ENCODE results near the gene CXADR.

The CXADR gene

DNA sequence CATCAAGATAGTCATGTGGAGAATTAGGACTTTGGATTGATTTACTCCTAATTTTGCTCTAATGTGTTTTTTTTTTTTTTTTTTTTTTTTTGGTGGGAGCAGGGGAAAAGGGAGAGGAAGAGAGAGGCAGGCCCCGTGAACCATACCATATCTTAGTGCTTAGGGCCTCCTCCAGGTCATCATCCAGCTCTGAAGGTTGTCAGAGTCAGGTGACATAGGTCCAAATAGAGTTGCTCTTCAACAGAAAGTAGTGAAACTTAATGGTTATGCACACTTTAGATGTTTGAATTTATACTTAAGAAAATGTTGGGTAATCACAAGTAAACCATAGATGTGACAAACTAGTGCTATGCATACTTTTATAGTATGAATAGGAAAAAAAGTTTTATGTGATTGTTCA is 32.2 kb downstream of the CXADR start:
- TF ChIP-seq ZFX (IDR thresholded peaks at IDR 0.05; ENCODE audit: borderline replicate concordance) = no peak
- TF ChIP-seq, protein P1, sequence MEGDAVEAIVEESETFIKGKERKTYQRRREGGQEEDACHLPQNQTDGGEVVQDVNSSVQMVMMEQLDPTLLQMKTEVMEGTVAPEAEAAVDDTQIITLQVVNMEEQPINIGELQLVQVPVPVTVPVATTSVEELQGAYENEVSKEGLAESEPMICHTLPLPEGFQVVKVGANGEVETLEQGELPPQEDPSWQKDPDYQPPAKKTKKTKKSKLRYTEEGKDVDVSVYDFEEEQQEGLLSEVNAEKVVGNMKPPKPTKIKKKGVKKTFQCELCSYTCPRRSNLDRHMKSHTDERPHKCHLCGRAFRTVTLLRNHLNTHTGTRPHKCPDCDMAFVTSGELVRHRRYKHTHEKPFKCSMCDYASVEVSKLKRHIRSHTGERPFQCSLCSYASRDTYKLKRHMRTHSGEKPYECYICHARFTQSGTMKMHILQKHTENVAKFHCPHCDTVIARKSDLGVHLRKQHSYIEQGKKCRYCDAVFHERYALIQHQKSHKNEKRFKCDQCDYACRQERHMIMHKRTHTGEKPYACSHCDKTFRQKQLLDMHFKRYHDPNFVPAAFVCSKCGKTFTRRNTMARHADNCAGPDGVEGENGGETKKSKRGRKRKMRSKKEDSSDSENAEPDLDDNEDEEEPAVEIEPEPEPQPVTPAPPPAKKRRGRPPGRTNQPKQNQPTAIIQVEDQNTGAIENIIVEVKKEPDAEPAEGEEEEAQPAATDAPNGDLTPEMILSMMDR (IDR thresholded peaks at IDR 0.05) = no peak
- no peak overlapping the region for H3K27ac ChIP-seq

DNA sequence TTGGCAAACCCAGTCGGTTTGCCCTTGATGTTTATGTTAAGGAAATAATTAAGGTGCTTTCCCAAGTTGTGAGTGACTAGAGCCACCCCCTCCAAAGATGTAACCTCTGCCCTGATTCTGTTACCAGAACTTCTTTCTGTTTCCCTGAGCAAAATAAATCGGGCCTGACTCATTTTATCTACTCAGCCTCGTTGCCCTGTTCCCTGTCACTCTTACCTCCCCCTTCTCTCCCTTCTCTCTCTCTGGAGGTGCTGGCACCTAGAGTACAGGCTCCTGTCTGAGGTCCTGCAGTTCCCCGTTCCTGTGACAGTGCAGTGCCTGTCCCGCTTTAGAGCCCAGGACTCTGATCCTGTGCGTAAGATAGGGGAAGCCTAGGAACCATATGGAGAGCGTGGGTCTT is 35.4 kb downstream of the CXADR start:
- TF ChIP-seq, protein P1 (IDR thresholded peaks at IDR 0.05) = no peak
- no peak for TF ChIP-seq ZFX (IDR thresholded peaks at IDR 0.05; ENCODE audit: borderline replicate concordance)
- H3K27ac ChIP-seq = no peak overlapping the region

DNA sequence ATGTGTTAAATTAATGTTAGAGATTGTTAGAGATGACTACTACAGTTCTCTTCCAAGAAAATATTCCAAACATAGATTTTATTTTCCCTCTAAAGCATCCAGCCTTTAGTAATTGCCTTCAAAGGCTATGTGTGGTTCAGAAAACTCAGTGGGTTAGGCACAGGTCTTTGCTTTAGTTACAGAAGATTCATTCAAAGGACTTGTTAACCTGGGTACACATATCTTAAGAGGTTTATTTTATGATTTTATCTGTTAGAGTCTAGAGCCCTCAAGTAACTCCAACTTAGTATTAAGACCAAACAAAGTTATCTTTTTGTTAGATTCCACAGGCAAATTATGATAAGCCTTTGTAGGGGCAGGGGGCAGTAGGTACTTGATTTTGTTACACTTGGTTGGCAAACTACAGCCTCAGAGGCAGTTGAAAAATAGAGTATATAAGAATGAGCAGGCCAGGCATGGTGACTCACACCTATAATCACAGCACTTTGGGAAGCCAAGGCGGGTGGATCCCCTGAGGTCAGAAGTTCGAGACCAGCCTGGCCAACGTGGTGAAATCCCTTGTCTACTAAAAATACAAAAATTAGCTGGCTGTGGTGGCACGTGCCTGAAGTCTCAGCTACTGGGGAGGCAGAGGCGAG is 37.9 kb downstream of the CXADR start:
- TF ChIP-seq, protein P1 (IDR thresholded peaks at IDR 0.05) = no peak
- TF ChIP-seq ZFX (IDR thresholded peaks at IDR 0.05; ENCODE audit: borderline replicate concordance) = no peak
- H3K27ac ChIP-seq = no peak overlapping the region

DNA sequence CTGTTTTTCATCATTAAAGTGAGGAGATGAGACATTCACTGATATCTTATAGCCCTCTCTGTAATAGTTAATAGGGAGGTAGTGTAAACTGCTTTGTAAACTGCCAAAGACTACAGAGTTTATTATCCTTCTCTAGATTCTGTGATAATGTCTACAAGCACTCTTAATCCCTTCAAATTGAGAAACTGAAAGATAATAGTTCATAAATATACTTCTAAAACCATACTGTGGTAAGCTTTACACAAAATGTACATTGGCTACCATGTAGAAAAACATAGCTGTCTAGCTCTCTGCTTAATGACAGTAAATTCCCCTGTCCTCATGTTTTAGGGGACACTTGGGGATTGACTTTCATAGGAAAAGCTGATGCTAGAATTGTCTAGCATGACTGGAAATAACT is 39.6 kb downstream of the CXADR start:
- no peak for TF ChIP-seq ZFX (IDR thresholded peaks at IDR 0.05; ENCODE audit: borderline replicate concordance)
- TF ChIP-seq, protein P1 (IDR thresholded peaks at IDR 0.05) = no peak
- H3K27ac ChIP-seq = no peak overlapping the region

DNA sequence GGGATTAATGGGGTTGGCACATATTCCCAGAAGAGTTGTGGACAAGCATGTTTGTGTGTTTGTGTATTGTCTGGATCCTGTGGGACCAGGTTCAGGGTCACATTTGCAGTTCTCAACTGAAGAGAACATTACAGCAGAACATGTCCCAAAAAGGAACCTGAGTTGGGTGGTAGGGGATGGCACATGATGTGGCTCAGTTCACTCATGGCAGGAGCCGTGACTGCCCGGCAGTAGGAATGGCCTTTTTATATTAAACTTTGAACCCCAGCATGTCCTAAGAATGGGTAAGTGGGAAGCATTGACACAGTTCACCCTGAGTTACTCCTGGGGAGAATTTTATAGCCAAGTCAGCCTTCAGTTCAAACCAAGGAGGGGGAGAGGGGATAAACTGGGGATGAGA is 41.3 kb downstream of the CXADR start:
- no peak overlapping the region for H3K27ac ChIP-seq
- TF ChIP-seq, protein P1 (IDR thresholded peaks at IDR 0.05) = no peak
- TF ChIP-seq ZFX (IDR thresholded peaks at IDR 0.05; ENCODE audit: borderline replicate concordance) = no peak

DNA sequence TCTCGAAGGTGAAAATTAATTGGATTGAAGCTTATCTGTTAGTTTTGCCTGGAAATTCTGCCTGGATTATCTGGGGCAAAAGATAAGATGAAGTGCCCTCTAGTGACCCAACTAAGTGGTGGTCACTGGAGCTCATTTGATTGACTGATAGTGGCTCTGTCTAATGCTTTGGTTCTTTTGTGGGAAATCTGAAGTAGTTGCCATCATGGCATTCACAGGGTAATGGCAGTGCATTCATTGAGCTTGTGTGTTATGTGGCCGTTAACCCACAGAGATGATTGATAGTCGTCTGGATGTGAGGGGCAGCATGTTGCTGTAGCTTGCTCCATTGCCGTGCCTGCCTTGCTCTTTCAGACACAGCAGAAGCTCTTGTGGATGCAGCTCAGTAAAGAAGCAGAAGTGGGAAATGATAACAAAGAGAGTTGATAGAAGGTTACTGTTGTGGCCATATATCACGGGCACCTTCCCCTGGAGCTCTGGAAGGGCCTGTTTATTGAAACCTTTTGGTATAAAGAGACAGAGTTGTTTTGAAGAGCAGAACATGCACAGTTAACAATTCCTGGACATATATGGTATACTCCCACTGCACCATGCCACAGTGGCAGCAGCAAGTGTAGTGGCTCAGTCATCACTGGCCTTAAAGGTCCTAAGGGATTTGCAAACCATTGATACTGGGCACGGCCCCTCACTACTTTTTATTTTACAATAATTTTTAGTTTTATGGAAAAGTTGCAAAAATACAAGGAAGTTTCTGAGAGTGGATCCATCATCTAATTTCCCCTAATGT is 42.0 kb downstream of the CXADR start:
- H3K27ac ChIP-seq = no peak overlapping the region
- no peak for TF ChIP-seq ZFX (IDR thresholded peaks at IDR 0.05; ENCODE audit: borderline replicate concordance)
- TF ChIP-seq, protein P1 (IDR thresholded peaks at IDR 0.05) = peak; percentile 53

DNA sequence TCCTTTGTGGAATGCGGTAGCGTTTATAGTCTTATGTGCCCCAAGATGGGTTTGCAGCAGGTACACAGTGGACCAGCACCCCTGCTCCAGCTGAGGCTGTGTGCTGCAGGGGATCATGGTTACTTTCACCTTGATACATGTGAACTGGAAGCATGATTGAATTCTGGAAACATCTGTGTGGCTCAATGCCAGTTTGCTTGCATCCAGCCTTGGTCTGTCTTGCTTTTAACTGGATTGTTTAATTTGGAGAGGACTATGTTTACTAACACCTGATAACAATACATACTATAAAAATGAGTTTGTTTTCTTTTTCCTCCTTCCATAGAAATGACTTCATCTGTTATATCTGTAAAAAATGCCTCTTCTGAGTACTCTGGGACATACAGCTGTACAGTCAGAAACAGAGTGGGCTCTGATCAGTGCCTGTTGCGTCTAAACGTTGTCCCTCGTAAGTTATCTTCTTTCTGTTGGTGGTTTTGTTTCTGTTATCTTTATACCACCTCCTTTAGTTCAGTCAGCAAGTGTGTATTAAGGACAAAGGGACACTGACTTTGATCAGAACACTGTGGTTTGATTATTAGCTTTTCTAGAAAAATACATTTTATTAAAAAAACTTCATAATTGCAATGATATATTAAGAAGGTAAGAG is 47.7 kb downstream of the CXADR start:
- no peak for TF ChIP-seq ZFX (IDR thresholded peaks at IDR 0.05; ENCODE audit: borderline replicate concordance)
- TF ChIP-seq, protein P1 (IDR thresholded peaks at IDR 0.05) = no peak
- no peak overlapping the region for H3K27ac ChIP-seq

All from 22Rv1 (cell line).